GM23338 (cell line): ENCODE data around the gene ZIC2. TPM values are rescaled to one million over a fixed set of nuclear protein-coding genes. Genes with fewer than 3 reads are reported as not detected.
"Not testable (repeated sequence)": the region's sequence is repeated elsewhere in the genome, so short reads cannot be mapped to it uniquely, and the experiment has no call there.

Source experiments
- ATAC-seq: fragments of 200-7000 bp; cut with Tn5 transposase; 3 replicates; pipeline ENCODE4 v1.9.1; 2020
- DNase-seq: peaks from one replicate; pipeline ENCODE4 v3.0.0-alpha.2; 2015; ENCODE audit warnings: low spot score
- H2AFZ ChIP-seq: fragments of 200-600 bp; sonication (generic); 2 replicates; pipeline ENCODE4 v1.8.0; 2016; ENCODE audit warnings: antibody characterized with exemption, mild to moderate bottlenecking, moderate library complexity
- H3F3A ChIP-seq: fragments of 200-600 bp; sonication (generic); replicated peaks from 2 replicates; pipeline ENCODE4 v1.8.0; 2017; ENCODE audit warnings: antibody characterized with exemption, mixed run types, low read depth
- H3K27ac ChIP-seq: fragments of 200-600 bp; sonication (generic); 2 replicates; pipeline ENCODE4 v1.6.1; 2016; ENCODE audit warnings: low read depth
- H3K27me3 ChIP-seq: fragments of 200-600 bp; sonication (generic); 2 replicates; pipeline ENCODE4 v1.8.0; 2016; ENCODE audit warnings: mild to moderate bottlenecking, mixed run types, moderate library complexity; ENCODE audit not compliant: insufficient read depth
- H3K36me3 ChIP-seq: fragments of 200-600 bp; sonication (generic); 2 replicates; pipeline ENCODE4 v1.8.0; 2016; ENCODE audit warnings: mild to moderate bottlenecking; ENCODE audit not compliant: insufficient read depth
- H3K4me1 ChIP-seq: fragments of 200-600 bp; sonication (generic); 2 replicates; pipeline ENCODE4 v1.8.0; 2016; ENCODE audit warnings: mild to moderate bottlenecking, moderate library complexity; ENCODE audit not compliant: insufficient read depth
- H3K4me2 ChIP-seq: fragments of 200-600 bp; sonication (generic); 2 replicates; pipeline ENCODE4 v1.7.1; 2017; ENCODE audit warnings: mixed run types
- H3K4me3 ChIP-seq: fragments of 200-600 bp; sonication (generic); 2 replicates; pipeline ENCODE4 v1.6.1; 2016; ENCODE audit warnings: mixed run types
- H3K79me2 ChIP-seq: fragments of 200-600 bp; sonication (generic); replicated peaks from 2 replicates; pipeline ENCODE4 v1.8.0; 2017; ENCODE audit warnings: mild to moderate bottlenecking; ENCODE audit not compliant: insufficient read depth
- H3K9me2 ChIP-seq: fragments of 200-600 bp; sonication (generic); 2 replicates; pipeline ENCODE4 v1.8.0; 2017; ENCODE audit not compliant: insufficient read depth
- H4K20me1 ChIP-seq: fragments of 200-600 bp; sonication (generic); replicated peaks from 2 replicates; pipeline ENCODE4 v1.8.0; 2017; ENCODE audit warnings: mild to moderate bottlenecking; ENCODE audit not compliant: insufficient read depth
- H3K27ac Mint-ChIP-seq: 2 replicates; pipeline ENCODE4 v1.8.0; 2020; ENCODE audit warnings: inconsistent platforms, mild to moderate bottlenecking, moderate library complexity, mixed read lengths
- H3K27me3 Mint-ChIP-seq: 3 replicates; pipeline ENCODE4 v1.8.0; 2022; ENCODE audit warnings: low read depth, mild to moderate bottlenecking, moderate library complexity, mixed read lengths, inconsistent platforms; ENCODE audit not compliant: insufficient read depth, poor library complexity
- H3K36me3 Mint-ChIP-seq: 3 replicates; pipeline ENCODE4 v1.8.0; 2021; ENCODE audit warnings: low read depth, mild to moderate bottlenecking, inconsistent platforms, moderate library complexity, mixed read lengths
- H3K4me1 Mint-ChIP-seq: 3 replicates; pipeline ENCODE4 v1.8.0; 2020; ENCODE audit warnings: mild to moderate bottlenecking, inconsistent platforms, mixed read lengths
- H3K4me3 Mint-ChIP-seq: 3 replicates; pipeline ENCODE4 v1.8.0; 2021; ENCODE audit warnings: moderate library complexity, mild to moderate bottlenecking, inconsistent platforms, mixed read lengths
- H3K9me3 Mint-ChIP-seq: 3 replicates; pipeline ENCODE4 v1.8.0; 2020; ENCODE audit warnings: moderate library complexity, mild to moderate bottlenecking, inconsistent platforms, mixed read lengths
- CREB1 ChIP-seq: fragments of 250-450 bp; sonication (Bioruptor Pico); IDR thresholded peaks from 2 replicates; pipeline ENCODE4 v1.5.0; 2020; ENCODE audit warnings: low read depth, mild to moderate bottlenecking, moderate library complexity
- ETS1 ChIP-seq: IDR thresholded peaks from 2 replicates; pipeline ENCODE4 v1.6.1; 2016; ENCODE audit warnings: antibody characterized with exemption
- EZH2 ChIP-seq: fragments of 200-600 bp; sonication (generic); IDR thresholded peaks from one replicate; pipeline ENCODE4 v1.8.0; 2017; ENCODE audit warnings: antibody characterized with exemption, mild to moderate bottlenecking, low read depth; ENCODE audit not compliant: unreplicated experiment
- EZH2phosphoT487 ChIP-seq: fragments of 200-600 bp; sonication (generic); IDR thresholded peaks from one replicate; pipeline ENCODE4 v1.8.1; 2018; ENCODE audit warnings: antibody characterized with exemption; ENCODE audit not compliant: unreplicated experiment
- NANOG ChIP-seq: IDR thresholded peaks from 2 replicates; pipeline ENCODE4 v1.6.1; 2016; ENCODE audit warnings: antibody characterized with exemption, borderline replicate concordance
- POLR2AphosphoS5 ChIP-seq: IDR thresholded peaks from 2 replicates; pipeline ENCODE4 v1.6.1; 2016; ENCODE audit warnings: antibody characterized with exemption, low read depth
- REST ChIP-seq: IDR thresholded peaks from one replicate; pipeline ENCODE4 v1.6.1; 2018; ENCODE audit warnings: antibody characterized with exemption; ENCODE audit not compliant: unreplicated experiment
- STAT1 ChIP-seq: IDR thresholded peaks from one replicate; pipeline ENCODE4 v1.6.1; 2016; ENCODE audit warnings: antibody characterized with exemption; ENCODE audit not compliant: unreplicated experiment
- ZNF114 ChIP-seq: fragments of 250-450 bp; sonication (Bioruptor Pico); IDR thresholded peaks from 2 replicates; pipeline ENCODE4 v1.5.0; 2020; ENCODE audit warnings: mild to moderate bottlenecking, moderate library complexity
- polyA plus RNA-seq: library from polyadenylated mRNA; unstranded; fragments of >200 nt; fragmentation: Nextera tagmentation; extraction: Ambion mirVana; gene quantifications from 2 replicates; pipeline ENCODE4 v1.2.1, GENCODE V29; 2016
- total RNA-seq: library from RNA; depleted of rRNA; stranded (reverse); fragments of >200 nt; shearing (Covaris generic); gene quantifications from 2 replicates; pipeline ENCODE4 v1.2.3, GENCODE V29; 2014
- TF ChIP-seq, protein P1 (sequence below): fragments of 250-450 bp; sonication (Bioruptor Pico); IDR thresholded peaks from 2 replicates; pipeline ENCODE4 v1.5.0; 2020; ENCODE audit warnings: mild to moderate bottlenecking, moderate library complexity

Gene ZIC2
- total and polyA plus RNA-seq, 2 experiments from 2014 or later: 63.2 to 87.9 TPM

GRCh38 chr13:100029933-100030332 lies 48.3 kb downstream of the ZIC2 start (continued):
- TF ChIP-seq, protein P1, sequence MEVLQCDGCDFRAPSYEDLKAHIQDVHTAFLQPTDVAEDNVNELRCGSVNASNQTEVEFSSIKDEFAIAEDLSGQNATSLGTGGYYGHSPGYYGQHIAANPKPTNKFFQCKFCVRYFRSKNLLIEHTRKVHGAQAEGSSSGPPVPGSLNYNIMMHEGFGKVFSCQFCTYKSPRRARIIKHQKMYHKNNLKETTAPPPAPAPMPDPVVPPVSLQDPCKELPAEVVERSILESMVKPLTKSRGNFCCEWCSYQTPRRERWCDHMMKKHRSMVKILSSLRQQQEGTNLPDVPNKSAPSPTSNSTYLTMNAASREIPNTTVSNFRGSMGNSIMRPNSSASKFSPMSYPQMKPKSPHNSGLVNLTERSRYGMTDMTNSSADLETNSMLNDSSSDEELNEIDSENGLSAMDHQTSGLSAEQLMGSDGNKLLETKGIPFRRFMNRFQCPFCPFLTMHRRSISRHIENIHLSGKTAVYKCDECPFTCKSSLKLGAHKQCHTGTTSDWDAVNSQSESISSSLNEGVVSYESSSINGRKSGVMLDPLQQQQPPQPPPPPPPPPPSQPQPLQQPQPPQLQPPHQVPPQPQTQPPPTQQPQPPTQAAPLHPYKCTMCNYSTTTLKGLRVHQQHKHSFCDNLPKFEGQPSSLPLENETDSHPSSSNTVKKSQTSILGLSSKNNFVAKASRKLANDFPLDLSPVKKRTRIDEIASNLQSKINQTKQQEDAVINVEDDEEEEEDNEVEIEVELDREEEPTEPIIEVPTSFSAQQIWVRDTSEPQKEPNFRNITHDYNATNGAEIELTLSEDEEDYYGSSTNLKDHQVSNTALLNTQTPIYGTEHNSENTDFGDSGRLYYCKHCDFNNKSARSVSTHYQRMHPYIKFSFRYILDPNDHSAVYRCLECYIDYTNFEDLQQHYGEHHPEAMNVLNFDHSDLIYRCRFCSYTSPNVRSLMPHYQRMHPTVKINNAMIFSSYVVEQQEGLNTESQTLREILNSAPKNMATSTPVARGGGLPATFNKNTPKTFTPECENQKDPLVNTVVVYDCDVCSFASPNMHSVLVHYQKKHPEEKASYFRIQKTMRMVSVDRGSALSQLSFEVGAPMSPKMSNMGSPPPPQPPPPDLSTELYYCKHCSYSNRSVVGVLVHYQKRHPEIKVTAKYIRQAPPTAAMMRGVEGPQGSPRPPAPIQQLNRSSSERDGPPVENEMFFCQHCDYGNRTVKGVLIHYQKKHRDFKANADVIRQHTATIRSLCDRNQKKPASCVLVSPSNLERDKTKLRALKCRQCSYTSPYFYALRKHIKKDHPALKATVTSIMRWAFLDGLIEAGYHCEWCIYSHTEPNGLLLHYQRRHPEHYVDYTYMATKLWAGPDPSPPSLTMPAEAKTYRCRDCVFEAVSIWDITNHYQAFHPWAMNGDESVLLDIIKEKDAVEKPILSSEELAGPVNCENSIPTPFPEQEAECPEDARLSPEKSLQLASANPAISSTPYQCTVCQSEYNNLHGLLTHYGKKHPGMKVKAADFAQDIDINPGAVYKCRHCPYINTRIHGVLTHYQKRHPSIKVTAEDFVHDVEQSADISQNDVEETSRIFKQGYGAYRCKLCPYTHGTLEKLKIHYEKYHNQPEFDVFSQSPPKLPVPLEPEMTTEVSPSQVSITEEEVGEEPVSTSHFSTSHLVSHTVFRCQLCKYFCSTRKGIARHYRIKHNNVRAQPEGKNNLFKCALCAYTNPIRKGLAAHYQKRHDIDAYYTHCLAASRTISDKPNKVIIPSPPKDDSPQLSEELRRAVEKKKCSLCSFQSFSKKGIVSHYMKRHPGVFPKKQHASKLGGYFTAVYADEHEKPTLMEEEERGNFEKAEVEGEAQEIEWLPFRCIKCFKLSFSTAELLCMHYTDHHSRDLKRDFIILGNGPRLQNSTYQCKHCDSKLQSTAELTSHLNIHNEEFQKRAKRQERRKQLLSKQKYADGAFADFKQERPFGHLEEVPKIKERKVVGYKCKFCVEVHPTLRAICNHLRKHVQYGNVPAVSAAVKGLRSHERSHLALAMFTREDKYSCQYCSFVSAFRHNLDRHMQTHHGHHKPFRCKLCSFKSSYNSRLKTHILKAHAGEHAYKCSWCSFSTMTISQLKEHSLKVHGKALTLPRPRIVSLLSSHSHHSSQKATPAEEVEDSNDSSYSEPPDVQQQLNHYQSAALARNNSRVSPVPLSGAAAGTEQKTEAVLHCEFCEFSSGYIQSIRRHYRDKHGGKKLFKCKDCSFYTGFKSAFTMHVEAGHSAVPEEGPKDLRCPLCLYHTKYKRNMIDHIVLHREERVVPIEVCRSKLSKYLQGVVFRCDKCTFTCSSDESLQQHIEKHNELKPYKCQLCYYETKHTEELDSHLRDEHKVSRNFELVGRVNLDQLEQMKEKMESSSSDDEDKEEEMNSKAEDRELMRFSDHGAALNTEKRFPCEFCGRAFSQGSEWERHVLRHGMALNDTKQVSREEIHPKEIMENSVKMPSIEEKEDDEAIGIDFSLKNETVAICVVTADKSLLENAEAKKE (CRISPR knock-in tag): no peak
- TF ChIP-seq REST (no peak), STAT1 (no peak), ZNF114 (CRISPR knock-in tag) (no peak), EZH2phosphoT487 (no peak), ETS1 (no peak), POLR2AphosphoS5 (no peak), EZH2 (no peak), CREB1 (CRISPR knock-in tag) (no peak), NANOG (no peak)

DNA sequence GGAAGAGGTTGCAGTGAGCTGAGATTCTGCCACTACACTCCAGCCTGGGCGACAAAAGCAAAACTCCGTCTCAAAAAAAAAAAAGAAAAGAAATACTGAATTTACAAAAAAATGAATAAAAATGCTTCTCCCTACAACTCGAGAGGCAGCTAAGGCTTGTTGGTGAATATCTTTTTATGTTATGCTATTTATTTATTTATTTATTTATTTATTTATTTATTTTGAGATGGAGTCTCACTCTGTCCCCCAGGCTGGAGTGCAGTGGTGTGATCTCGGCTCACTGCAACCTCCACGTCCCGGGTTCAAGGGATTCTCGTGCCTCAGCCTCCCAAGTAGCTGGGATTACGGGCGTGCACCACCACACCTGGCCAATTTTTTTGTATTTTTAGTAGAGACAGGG lies 51.1 kb downstream of the ZIC2 start:
- not testable (repeated sequence) for H3K27ac Mint-ChIP-seq, H3K9me2 ChIP-seq, H3F3A ChIP-seq

More for the DNA sequence above, 51.1 kb downstream of the ZIC2 start:
- not testable (repeated sequence) for H3K27me3 Mint-ChIP-seq, H3K36me3 Mint-ChIP-seq, ATAC-seq, H3K4me3 Mint-ChIP-seq, H3K27ac ChIP-seq, H3K27me3 ChIP-seq, H3K36me3 ChIP-seq, DNase-seq, H3K9me3 Mint-ChIP-seq, H3K4me3 ChIP-seq, H2AFZ ChIP-seq, H3K4me1 Mint-ChIP-seq, H3K4me1 ChIP-seq, H3K4me2 ChIP-seq, H4K20me1 ChIP-seq, H3K79me2 ChIP-seq
